Cardiac fibroblast (primary cell): ENCODE data around the gene DAD1.
"Not testable (repeated sequence)": the region's sequence is repeated elsewhere in the genome, so short reads cannot be mapped to it uniquely, and the experiment has no call there.

Experiments
- DNase-seq, 2 donors: peaks; one replicate each; pipeline versions ENCODE4 v3.0.0 to v3.0.0-alpha.2; 2010; ENCODE audit warnings: low read depth in 2 of 2
- H3K4me3 ChIP-seq, 2 donors: replicated peaks in 1 of 2; 1 replicate in 1 of 2; 2 replicates in 1 of 2; pipeline ENCODE4 v1.5.1; 2011; ENCODE audit warnings: low read depth in 2 of 2, low read length in 2 of 2, mild to moderate bottlenecking in 2 of 2, moderate library complexity in 1 of 2
- TF ChIP-seq, protein P1 (sequence below): IDR thresholded peaks from one replicate; pipeline ENCODE4 v1.5.1; 2011; ENCODE audit warnings: low read depth, mild to moderate bottlenecking, low read length, inconsistent platforms

The DAD1 gene

GRCh38 chr14:22570132-22570949, 18.7 kb downstream of the DAD1 start:
- TF ChIP-seq, protein P1, sequence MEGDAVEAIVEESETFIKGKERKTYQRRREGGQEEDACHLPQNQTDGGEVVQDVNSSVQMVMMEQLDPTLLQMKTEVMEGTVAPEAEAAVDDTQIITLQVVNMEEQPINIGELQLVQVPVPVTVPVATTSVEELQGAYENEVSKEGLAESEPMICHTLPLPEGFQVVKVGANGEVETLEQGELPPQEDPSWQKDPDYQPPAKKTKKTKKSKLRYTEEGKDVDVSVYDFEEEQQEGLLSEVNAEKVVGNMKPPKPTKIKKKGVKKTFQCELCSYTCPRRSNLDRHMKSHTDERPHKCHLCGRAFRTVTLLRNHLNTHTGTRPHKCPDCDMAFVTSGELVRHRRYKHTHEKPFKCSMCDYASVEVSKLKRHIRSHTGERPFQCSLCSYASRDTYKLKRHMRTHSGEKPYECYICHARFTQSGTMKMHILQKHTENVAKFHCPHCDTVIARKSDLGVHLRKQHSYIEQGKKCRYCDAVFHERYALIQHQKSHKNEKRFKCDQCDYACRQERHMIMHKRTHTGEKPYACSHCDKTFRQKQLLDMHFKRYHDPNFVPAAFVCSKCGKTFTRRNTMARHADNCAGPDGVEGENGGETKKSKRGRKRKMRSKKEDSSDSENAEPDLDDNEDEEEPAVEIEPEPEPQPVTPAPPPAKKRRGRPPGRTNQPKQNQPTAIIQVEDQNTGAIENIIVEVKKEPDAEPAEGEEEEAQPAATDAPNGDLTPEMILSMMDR = peak; percentile 61
- DNase-seq = peak; percentile 86 to 90
- H3K4me3 ChIP-seq = no peak overlapping the region

DNA sequence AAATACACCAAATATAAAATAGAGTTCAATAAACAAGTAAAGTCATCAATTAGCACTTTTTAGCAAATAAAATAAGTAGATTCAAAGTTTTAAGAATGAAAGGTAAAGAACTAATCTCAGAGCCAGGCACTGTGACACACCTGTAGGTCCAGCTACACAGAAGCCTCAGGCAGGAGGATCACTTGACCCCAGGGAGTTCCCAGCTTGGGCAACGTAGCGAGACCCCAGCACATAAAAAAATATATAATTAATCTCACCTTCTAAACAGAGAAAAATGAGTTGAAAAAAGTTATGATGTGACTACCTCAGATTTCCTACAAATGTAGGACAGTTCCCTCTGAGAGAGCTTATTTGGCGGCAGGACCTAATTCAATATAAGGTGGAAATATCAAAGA, 19.3 kb downstream of the DAD1 start:
- no peak overlapping the region for H3K4me3 ChIP-seq
- no peak for DNase-seq
- TF ChIP-seq, protein P1 = no peak

DNA sequence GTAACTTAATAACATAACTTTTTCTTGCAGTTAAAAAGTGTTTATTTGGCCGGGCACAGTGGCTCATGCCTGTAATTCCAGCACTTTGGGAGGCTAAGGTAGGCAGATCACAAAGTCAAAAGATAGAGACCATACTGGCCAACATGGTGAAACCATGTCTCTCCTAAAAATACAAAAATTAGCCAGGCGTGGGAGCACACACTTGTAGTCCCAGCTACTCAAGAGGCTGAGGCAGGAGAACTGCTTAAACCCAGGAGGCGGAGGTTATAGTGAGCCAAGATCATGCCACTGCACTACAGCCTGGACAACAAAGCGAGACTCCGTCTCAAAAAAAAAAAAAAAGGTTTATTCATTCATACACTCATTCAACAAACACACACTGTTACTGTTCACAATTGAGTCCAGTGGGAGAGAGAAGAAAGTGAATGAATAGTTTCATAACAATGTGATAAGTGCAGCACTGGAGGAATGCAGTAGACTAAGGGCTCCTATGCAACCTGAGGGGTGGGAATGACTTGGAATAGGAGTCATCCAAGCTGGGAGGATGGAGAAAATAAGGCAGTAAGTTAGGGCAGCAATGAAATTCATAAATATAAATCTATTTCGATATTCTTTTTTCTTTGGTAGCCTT, 19.8 kb downstream of the DAD1 start:
- no peak overlapping the region for H3K4me3 ChIP-seq
- TF ChIP-seq, protein P1 = no peak
- no peak for DNase-seq

DNA sequence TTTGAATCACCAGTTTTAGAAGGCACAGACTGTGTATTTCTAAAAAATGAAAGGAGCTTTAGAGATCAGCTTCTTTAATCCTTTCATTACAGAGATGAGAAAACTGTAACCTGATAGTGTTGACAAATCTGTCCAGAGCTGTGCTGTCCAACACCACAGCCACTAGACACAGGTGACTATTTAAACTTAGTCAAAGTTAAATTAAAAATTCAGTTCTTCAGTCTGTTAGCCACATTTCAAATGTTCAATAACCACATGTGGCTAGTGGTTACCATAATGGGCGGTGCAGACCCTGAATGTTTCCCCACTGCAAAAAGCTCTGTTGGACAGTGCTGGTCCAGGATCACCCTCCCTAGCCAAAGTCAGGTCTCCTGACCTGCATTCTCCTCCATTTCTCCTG, 21.6 kb downstream of the DAD1 start:
- H3K4me3 ChIP-seq = no peak overlapping the region
- TF ChIP-seq, protein P1 = no peak
- no peak for DNase-seq

- DNase-seq = no peak
- H3K4me3 ChIP-seq = no peak overlapping the region
- TF ChIP-seq, protein P1 = no peak
Observed at GRCh38 chr14:22566845-22567244, 22.2 kb downstream of the DAD1 start.

- not testable (repeated sequence) for DNase-seq, H3K4me3 ChIP-seq
Observed at GRCh38 chr14:22566266-22566665, 22.8 kb downstream of the DAD1 start.

DNA sequence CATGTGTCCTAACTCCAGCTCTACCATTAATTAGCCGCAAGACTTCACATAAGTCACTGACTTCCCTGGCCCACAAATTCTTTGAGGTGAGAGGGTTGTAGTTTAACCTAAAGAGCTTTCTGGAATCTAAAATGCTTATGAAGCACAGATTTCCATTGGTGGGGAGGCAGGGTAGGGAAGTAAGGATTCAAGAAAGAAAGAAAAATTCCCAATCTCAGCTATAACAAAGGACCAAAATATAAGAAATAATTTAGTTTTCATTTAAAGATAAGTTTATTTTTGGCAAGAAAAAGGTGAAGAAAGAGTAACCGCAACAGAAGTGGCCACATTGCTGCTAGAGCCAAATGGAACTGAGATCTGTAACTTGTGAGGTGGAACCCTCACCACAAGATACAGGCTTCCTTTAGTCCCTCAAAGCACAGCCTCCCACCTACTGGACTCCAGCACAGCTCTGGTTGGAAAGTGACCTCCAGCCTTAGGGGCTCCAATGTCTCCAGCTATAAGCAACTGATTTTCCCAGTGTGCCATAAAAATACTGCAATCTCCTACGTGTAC, 23.6 kb downstream of the DAD1 start:
- TF ChIP-seq, protein P1 = no peak
- no peak for DNase-seq
- no peak overlapping the region for H3K4me3 ChIP-seq
